WERI-Rb-1 (cell line): ENCODE results near the gene ELOVL7.
"Not testable (repeated sequence)": the region's sequence is repeated elsewhere in the genome, so short reads cannot be mapped to it uniquely, and the experiment has no call there.

Experiments
- DNase-seq: peaks from one replicate; pipeline ENCODE4 v3.0.0-alpha.2; 2020
- H3K27ac ChIP-seq: fragments of 250-450 bp; sonication (Bioruptor Pico); 2 replicates; pipeline ENCODE4 v1.5.1; 2020; ENCODE audit warnings: mild to moderate bottlenecking, moderate library complexity
- H3K27me3 ChIP-seq: fragments of 250-450 bp; sonication (Bioruptor Pico); 2 replicates; pipeline ENCODE4 v1.5.1; 2021; ENCODE audit warnings: mild to moderate bottlenecking, low read depth, moderate library complexity; ENCODE audit not compliant: insufficient read depth, severe bottlenecking
- H3K36me3 ChIP-seq: fragments of 250-450 bp; sonication (Bioruptor Pico); 2 replicates; pipeline ENCODE4 v1.5.1; 2020; ENCODE audit warnings: mild to moderate bottlenecking, moderate library complexity
- H3K4me3 ChIP-seq: 2 replicates; pipeline ENCODE4 v1.5.1; 2011; ENCODE audit warnings: low read depth, mild to moderate bottlenecking, control low read depth, low read length
- H3K9me3 ChIP-seq: fragments of 250-450 bp; sonication (Bioruptor Pico); 2 replicates; pipeline ENCODE4 v1.5.1; 2021; ENCODE audit warnings: mild to moderate bottlenecking, moderate library complexity; ENCODE audit not compliant: severe bottlenecking
- TF ChIP-seq, protein P1 (sequence below): IDR thresholded peaks from 2 replicates; pipeline ENCODE4 v1.5.1; 2011; ENCODE audit warnings: low read depth, mild to moderate bottlenecking, control low read depth, inconsistent platforms, low read length

The ELOVL7 gene

DNA sequence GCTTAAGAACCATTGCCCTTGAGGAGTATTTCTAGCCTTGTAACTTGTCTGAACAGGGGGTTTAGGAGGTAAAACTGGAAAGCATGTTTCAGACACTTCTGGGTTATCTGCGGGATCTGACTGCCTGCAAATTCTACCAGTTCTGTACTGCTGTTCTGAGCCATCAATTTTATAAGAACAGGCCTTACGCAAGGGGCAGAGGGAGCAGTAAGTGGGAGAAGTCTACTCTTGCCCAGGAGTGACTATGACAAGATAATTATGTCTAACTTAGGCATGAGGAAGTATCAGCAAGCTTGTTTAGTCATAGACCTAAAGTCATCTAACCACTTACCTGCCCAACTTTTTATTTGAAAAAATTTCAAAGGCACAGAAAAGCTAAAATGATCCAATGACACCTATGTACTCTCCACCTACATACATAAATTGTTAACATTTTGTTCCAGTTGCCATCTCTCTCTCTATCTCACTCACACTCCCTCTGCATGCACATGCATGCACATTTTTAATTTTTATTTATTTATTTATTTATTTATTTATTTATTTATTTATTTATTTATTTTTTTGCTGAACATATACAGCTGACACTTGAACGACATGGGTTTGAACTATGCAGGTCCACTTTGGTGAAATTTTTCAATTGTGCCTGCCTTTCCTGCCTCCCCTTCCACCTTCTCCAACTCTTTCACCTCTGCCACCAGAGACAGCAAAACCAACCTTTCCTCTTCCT, 125.7 kb downstream of the ELOVL7 start:
- Histone ChIP-seq H3K4me3 (no peak overlapping the region), H3K27me3 (no peaks in the 10 kb centered on the region), H3K36me3 (no peaks in the 10 kb centered on the region), H3K27ac (no peak overlapping the region), H3K9me3 (peaks cover 2% of the 10 kb centered on the region)
- DNase-seq: no peak
- TF ChIP-seq, protein P1, sequence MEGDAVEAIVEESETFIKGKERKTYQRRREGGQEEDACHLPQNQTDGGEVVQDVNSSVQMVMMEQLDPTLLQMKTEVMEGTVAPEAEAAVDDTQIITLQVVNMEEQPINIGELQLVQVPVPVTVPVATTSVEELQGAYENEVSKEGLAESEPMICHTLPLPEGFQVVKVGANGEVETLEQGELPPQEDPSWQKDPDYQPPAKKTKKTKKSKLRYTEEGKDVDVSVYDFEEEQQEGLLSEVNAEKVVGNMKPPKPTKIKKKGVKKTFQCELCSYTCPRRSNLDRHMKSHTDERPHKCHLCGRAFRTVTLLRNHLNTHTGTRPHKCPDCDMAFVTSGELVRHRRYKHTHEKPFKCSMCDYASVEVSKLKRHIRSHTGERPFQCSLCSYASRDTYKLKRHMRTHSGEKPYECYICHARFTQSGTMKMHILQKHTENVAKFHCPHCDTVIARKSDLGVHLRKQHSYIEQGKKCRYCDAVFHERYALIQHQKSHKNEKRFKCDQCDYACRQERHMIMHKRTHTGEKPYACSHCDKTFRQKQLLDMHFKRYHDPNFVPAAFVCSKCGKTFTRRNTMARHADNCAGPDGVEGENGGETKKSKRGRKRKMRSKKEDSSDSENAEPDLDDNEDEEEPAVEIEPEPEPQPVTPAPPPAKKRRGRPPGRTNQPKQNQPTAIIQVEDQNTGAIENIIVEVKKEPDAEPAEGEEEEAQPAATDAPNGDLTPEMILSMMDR: no peak

DNA sequence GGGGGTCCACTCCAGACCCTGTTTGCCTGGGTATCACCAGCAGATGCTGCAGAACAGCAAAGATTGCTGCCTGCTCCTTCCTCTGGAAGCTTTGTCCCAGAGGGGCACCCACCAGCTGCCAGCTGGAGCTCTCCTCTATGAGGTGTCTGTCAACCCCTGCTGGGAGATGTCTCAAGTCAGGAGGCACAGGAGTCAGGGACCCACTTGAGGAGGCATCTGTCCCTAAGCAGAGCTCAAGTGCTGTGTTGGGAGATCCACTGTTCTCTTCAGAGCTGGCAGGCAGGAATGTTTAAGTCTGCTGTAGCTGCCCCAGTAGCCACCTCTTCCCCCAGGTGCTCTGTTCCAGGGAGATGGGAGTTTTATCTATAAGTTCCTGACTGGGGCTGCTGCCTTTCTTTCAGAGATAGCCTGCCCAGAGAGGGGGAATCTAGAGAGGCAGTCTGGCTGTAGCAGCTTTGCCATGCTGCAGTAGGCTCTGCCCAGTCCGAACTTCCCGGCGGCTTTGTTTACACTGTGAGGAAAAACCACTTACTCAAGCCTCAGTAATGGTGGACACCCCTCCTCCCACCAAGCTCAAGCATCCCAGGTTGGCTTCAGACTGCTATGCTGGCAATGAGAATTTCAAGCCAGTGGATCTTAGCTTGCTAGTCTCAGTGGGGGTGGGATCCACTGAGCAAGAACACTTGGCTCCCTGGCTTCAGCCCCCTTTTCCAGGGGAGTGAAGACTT, 128.7 kb downstream of the ELOVL7 start:
- not testable (repeated sequence) for H3K9me3 ChIP-seq

DNA sequence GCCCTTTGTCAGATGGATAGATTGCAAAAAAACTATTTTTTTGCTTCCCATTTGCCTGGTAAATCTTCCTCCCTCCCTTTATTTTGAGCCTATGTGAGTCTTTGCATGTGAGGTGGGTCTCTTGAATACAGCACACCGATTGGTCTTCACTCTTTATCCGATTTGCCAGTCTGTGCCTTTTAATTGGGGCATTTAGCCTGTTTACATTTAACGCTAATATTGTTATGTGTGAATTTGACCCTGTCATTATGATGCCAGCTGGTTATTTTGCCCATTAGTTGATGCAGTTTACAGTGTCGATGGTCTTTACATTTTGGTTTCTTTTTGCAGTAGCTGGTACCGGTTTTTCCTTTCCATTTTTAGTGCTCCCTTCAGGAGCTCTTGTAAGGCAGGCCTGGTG, 131.1 kb downstream of the ELOVL7 start:
- no peaks in the 10 kb centered on the region for H3K36me3 ChIP-seq
- TF ChIP-seq, protein P1: no peak
- no peak overlapping the region for H3K27ac ChIP-seq
- no peak for DNase-seq
- no peak overlapping the region for H3K4me3 ChIP-seq
- peaks cover 2% of the 10 kb centered on the region for H3K9me3 ChIP-seq
- no peaks in the 10 kb centered on the region for H3K27me3 ChIP-seq

More for the DNA sequence above, 128.7 kb downstream of the ELOVL7 start:
- H3K27ac ChIP-seq, H3K36me3 ChIP-seq, H3K4me3 ChIP-seq, DNase-seq, H3K27me3 ChIP-seq: not testable (repeated sequence)

DNA sequence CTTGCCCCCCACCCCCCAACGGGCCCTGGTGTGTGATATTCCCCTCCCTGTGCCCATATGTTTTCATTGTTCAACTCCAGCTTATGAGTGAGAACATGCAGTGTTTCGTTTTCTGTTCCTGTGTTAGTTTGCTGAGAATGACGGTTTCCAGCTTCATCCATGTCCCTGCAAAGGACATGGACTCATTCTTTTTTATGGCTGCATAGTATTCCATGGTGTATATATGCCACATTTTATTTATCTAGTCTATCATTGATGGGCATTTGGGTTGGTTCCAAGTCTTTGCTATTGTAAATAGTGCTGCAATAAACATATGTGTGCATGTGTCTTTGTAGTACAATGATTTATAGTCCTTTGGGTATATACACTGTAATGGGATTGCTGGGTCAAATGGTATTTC, 132.2 kb downstream of the ELOVL7 start:
- H3K27ac ChIP-seq, H3K9me3 ChIP-seq, H3K4me3 ChIP-seq: not testable (repeated sequence)

DNA sequence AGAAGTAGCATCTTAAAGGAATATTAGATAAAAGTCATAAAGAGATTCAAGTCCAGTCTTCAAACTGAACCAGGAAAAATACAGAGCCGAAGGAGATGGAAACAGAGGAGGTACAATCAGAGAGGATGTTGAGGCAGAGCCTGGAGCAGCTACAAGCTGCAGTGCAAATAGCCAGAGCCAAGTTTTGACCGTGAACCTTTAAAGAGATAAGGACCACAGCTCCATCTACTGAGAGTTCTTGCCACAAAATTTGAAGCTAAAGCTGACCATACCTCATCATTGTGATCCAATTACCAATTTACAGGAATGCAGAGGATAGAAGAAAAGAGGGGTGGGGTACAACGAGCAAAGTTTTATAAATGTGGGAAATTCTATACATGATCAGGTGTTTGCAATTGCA, 133.7 kb downstream of the ELOVL7 start:
- Histone ChIP-seq H3K9me3 (no peaks in the 10 kb centered on the region), H3K4me3 (no peak overlapping the region), H3K27me3 (no peaks in the 10 kb centered on the region), H3K36me3 (no peaks in the 10 kb centered on the region), H3K27ac (no peak overlapping the region)
- DNase-seq: no peak
- TF ChIP-seq, protein P1: no peak

More for the DNA sequence above, 132.2 kb downstream of the ELOVL7 start:
- DNase-seq, H3K27me3 ChIP-seq, H3K36me3 ChIP-seq: not testable (repeated sequence)

DNA sequence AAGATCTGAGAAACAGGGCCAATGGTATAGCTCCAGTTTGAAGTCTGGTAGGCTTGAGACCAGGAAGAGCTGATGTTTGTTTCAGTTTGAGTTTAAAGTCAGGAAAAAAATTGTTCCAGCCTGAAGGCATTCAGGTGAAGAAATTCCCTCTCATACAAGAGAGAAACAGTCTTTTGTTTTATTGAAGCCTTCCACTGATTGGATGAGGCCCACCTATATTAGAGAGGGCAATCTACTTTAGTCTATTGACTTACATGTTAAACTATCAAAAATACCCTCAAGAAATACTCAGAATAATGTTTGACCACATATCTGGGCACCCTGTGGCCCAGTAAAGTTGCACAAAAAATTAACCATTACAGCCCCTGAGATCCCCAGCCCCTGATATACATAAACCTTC, 138.9 kb downstream of the ELOVL7 start:
- no peak for DNase-seq
- Histone ChIP-seq H3K27ac (no peak overlapping the region), H3K9me3 (no peaks in the 10 kb centered on the region), H3K27me3 (no peaks in the 10 kb centered on the region), H3K4me3 (no peak overlapping the region), H3K36me3 (no peaks in the 10 kb centered on the region)
- TF ChIP-seq, protein P1: no peak

DNA sequence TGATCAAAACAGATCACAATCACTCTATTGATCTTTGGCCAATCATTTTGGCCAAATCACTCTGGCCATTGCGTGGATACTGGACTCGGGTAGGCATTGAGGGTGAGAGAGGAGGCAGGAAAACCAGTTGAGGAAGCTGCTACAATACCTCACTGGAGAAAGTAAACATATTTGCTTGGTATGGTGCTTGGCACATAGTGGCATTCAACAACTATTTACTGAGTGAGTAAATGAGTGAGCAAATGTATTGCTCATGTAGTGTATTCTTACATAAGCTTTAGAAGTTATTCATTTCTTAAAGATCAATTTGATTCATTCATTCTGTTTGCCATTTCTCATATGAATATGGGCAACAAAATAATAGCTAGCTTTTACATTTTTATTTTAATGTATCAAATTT, 140.1 kb downstream of the ELOVL7 start:
- Histone ChIP-seq H3K36me3 (no peaks in the 10 kb centered on the region), H3K27me3 (no peaks in the 10 kb centered on the region), H3K9me3 (no peaks in the 10 kb centered on the region), H3K27ac (no peak overlapping the region), H3K4me3 (no peak overlapping the region)
- TF ChIP-seq, protein P1: no peak
- DNase-seq: no peak
